Measurements from ENCODE around the gene USP7.

- TF ChIP-seq CTCF (IDR thresholded peaks at IDR 0.05): no peak
- TF ChIP-seq POLR2A (IDR thresholded peaks at IDR 0.05): no peak
Measured at GRCh38 chr16:8846401-8846932, 117.2 kb downstream of the USP7 start.

Data from gastroesophageal sphincter (tissue), 3 donors.